ENCODE data around the gene FAM227B. TPM values are rescaled to one million over a fixed set of nuclear protein-coding genes. Genes with fewer than 3 reads are reported as not detected.

The FAM227B gene
- total and polyA plus RNA-seq, 7 donors = 2.7 to 11.9 (median 6.9) TPM

DNA sequence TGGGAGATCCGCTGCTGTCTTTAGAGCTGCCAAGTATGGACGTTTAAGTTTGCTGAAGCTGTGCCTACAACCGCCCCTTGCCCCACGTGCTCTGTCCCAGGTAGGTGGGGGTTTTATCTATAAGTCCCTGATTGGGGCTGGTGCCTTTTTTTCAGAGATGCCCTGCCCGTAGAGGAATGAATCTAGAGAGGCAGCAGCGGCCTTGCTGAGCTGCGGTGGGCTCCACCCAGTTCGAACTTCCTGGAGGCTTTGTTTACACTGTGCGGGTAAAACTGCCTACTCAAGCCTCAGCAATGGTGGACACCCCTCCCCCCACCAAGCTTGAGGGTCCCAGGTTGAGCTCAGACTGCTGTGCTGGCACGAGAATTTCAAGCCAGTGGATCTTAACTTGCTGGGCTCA is 281.0 kb downstream of the FAM227B start:
- H3K9me3 ChIP-seq = peaks cover 5% of the 10 kb centered on the region
- intact Hi-C loops (cut with DNase I) = no loop called here
- H3K4me1 ChIP-seq = no peaks in the 10 kb centered on the region
- TF ChIP-seq, protein P1, sequence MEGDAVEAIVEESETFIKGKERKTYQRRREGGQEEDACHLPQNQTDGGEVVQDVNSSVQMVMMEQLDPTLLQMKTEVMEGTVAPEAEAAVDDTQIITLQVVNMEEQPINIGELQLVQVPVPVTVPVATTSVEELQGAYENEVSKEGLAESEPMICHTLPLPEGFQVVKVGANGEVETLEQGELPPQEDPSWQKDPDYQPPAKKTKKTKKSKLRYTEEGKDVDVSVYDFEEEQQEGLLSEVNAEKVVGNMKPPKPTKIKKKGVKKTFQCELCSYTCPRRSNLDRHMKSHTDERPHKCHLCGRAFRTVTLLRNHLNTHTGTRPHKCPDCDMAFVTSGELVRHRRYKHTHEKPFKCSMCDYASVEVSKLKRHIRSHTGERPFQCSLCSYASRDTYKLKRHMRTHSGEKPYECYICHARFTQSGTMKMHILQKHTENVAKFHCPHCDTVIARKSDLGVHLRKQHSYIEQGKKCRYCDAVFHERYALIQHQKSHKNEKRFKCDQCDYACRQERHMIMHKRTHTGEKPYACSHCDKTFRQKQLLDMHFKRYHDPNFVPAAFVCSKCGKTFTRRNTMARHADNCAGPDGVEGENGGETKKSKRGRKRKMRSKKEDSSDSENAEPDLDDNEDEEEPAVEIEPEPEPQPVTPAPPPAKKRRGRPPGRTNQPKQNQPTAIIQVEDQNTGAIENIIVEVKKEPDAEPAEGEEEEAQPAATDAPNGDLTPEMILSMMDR (IDR thresholded peaks at IDR 0.05) = no peak
- H3K36me3 ChIP-seq (ENCODE audit: insufficient read depth in 1 of 2, low read depth in 1 of 2) = no peaks in the 10 kb centered on the region
- H3K4me3 ChIP-seq = no peak overlapping the region
- no peak for DNase-seq
- ATAC-seq = no peak
- no peak overlapping the region for H3K27ac ChIP-seq
- no peaks in the 10 kb centered on the region for H3K27me3 ChIP-seq (ENCODE audit: insufficient read depth in 3 of 3, low read length in 2 of 3)
- WGBS, 3 donors = 77 to 84% (median 81%) methylated on average over 10 of the region's 10 CpGs

DNA sequence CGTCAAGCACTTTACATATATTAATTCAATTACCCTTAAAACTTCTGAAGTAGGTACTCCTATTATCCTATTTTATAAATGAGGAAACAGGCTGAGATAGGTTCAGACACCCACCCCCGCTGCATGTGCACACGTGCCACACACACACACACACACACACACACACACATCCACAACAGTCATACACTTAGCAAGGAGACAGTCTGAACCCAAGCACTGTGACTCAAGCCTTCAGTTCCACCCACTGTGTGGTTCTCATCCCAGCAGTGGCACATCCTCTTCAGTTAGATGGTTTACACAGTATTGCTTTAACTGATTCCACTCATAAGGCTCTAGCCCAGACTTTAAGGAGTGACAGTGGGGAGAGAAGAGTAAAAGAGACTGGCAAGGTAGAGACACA is 288.7 kb downstream of the FAM227B start:
- Histone ChIP-seq H3K4me1 (no peaks in the 10 kb centered on the region), H3K4me3 (no peak overlapping the region), H3K36me3 (ENCODE audit: insufficient read depth in 1 of 2, low read depth in 1 of 2) (peaks cover 0 to 9% of the 10 kb centered on the region in 2 donors), H3K27me3 (ENCODE audit: insufficient read depth in 3 of 3, low read length in 2 of 3) (no peaks in the 10 kb centered on the region), H3K27ac (no peak overlapping the region), H3K9me3 (no peaks in the 10 kb centered on the region)
- TF ChIP-seq, protein P1 (IDR thresholded peaks at IDR 0.05) = no peak
- DNase-seq (no peak), ATAC-seq (no peak)
- intact Hi-C loops (cut with DNase I) = no loop called here
- 89 to 98% (median 97%) methylated on average over 3 of the region's 3 CpGs for WGBS, 3 donors

DNA sequence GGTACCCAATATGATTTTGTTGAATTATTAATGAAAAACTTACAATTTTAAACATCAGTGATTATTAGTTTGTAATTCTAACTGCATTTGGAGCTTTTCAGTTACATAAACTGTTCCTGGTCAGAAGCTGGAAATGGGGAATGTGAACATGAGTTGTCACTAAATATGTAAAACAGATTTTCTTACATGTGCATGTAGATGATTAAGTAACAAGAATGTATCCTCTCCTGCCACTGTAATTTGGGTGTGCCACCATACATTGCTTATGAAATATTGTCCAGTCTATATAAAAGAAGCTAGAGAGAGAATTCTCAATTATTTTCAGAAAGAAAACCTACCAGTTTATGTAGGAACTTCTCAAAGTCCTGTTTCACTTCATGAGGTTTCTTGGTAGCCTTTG is 289.2 kb downstream of the FAM227B start:
- Histone ChIP-seq H3K36me3 (ENCODE audit: insufficient read depth in 1 of 2, low read depth in 1 of 2) (peaks cover 0 to 9% of the 10 kb centered on the region in 2 donors), H3K4me3 (no peak overlapping the region), H3K9me3 (no peaks in the 10 kb centered on the region), H3K27ac (no peak overlapping the region), H3K4me1 (no peaks in the 10 kb centered on the region), H3K27me3 (ENCODE audit: insufficient read depth in 3 of 3, low read length in 2 of 3) (no peaks in the 10 kb centered on the region)
- ATAC-seq = no peak
- intact Hi-C loops (cut with DNase I) = no loop called here
- TF ChIP-seq, protein P1 (IDR thresholded peaks at IDR 0.05) = no peak
- no peak for DNase-seq

DNA sequence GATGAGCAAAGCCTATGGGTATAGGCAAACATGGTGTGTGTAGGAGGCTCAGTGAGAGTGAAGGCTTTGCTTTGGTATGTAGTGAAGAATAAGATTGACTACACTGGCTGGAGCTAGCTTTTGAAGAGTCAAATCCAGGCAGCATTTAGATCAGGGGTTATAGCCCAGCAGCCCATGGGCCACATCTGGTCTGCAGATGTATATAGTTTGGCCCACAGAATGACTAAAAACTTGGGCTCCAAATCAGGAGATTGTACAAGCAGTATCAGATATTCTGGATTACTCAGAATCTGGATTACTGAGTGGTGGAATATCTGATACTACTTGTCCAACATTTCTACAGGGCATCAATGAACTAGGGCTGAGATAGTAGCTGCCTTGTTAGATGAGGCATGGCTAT is 290.5 kb downstream of the FAM227B start:
- TF ChIP-seq, protein P1 (IDR thresholded peaks at IDR 0.05) = no peak
- Histone ChIP-seq H3K36me3 (ENCODE audit: insufficient read depth in 1 of 2, low read depth in 1 of 2) (peaks cover 0 to 9% of the 10 kb centered on the region in 2 donors), H3K27me3 (ENCODE audit: insufficient read depth in 3 of 3, low read length in 2 of 3) (no peaks in the 10 kb centered on the region), H3K9me3 (no peaks in the 10 kb centered on the region), H3K4me3 (no peak overlapping the region), H3K4me1 (no peaks in the 10 kb centered on the region), H3K27ac (no peak overlapping the region)
- no peak for ATAC-seq
- DNase-seq = no peak
- intact Hi-C loops (cut with DNase I) = no loop called here

DNA sequence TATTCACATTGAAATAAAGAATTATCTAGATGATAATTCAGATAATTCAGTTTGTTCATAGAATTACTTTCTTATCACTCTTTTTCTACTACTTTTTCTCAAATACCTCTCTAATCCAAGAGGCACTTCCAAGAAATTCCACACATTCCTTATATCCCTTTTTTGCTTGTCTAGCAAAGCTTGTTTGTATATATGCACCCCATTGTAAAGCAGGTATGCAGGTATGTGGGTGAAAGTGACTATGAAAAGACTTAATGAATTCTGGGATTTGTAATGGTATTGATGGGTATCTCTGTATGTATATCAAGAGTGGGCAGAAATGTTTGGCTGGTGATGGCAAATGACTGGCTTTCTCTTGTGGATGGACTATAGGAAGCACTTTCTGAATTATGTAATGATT is 291.7 kb downstream of the FAM227B start:
- Histone ChIP-seq H3K4me1 (no peaks in the 10 kb centered on the region), H3K4me3 (no peak overlapping the region), H3K36me3 (ENCODE audit: insufficient read depth in 1 of 2, low read depth in 1 of 2) (peaks cover 0 to 9% of the 10 kb centered on the region in 2 donors), H3K27me3 (ENCODE audit: insufficient read depth in 3 of 3, low read length in 2 of 3) (no peaks in the 10 kb centered on the region), H3K9me3 (no peaks in the 10 kb centered on the region), H3K27ac (no peak overlapping the region)
- TF ChIP-seq, protein P1 (IDR thresholded peaks at IDR 0.05) = no peak
- ATAC-seq (no peak), DNase-seq (no peak)
- intact Hi-C loops (cut with DNase I) = no loop called here
